IMR-90 (cell line): Measurements from ENCODE around the gene C12orf56. TPM values are rescaled to one million over a fixed set of nuclear protein-coding genes. Genes with fewer than 3 reads are reported as not detected.

Experiments
- ATAC-seq: fragments of 200-7000 bp; cut with Tn5 transposase; 2 replicates; pipeline ENCODE4 v1.9.1; 2020; ENCODE audit warnings: low read depth, mild to moderate bottlenecking, moderate library complexity
- BruUV-seq: library from RNA; stranded (reverse); fragments of 400-500 nt; replicated peaks from 2 replicates; lab custom pipeline; 2021; lab: Mats Ljungman, UMichigan
- CTCF ChIA-PET: fragments of 300-600 bp; formaldehyde crosslinking; extraction: SDS; loops from one replicate; lab custom pipeline; 2021; ENCODE audit warnings: antibody characterized with exemption; lab: Yijun Ruan, JAX
- POLR2A ChIA-PET: fragments of 300-600 bp; sonication (Branson Sonifier 250); formaldehyde crosslinking; loops from one replicate; lab custom pipeline; 2022; ENCODE audit warnings: antibody characterized with exemption; ENCODE audit not compliant: unreplicated experiment; lab: Charles Lee
- DNase-seq: peaks from one replicate; pipeline ENCODE4 v3.0.0; 2013
- H2AFZ ChIP-seq: replicated peaks from 2 replicates; pipeline ENCODE3; 2013; ENCODE audit warnings: low read length, mild to moderate bottlenecking; ENCODE audit not compliant: poor library complexity
- H2AK5ac ChIP-seq: 2 replicates; pipeline ENCODE4 v1.6.1; 2013; ENCODE audit warnings: low read depth, low read length, inconsistent platforms
- H2AK9ac ChIP-seq: replicated peaks from 2 replicates; pipeline ENCODE3; 2013; ENCODE audit warnings: mild to moderate bottlenecking, low read depth, low read length, moderate library complexity; ENCODE audit not compliant: poor library complexity
- H2BK120ac ChIP-seq: 2 replicates; pipeline ENCODE4 v1.6.1; 2013; ENCODE audit warnings: low read depth, low read length, inconsistent platforms
- H2BK15ac ChIP-seq: 3 replicates; pipeline ENCODE4 v1.6.1; 2013; ENCODE audit warnings: low read depth, low read length, inconsistent platforms
- H2BK20ac ChIP-seq: 2 replicates; pipeline ENCODE4 v1.6.1; 2013; ENCODE audit warnings: low read depth, mild to moderate bottlenecking, inconsistent platforms, low read length, moderate library complexity
- H2BK5ac ChIP-seq: 2 replicates; pipeline ENCODE4 v1.6.1; 2013; ENCODE audit warnings: mild to moderate bottlenecking, low read depth, low read length, inconsistent platforms; ENCODE audit not compliant: poor library complexity, severe bottlenecking
- H3K14ac ChIP-seq: replicated peaks from 2 replicates; pipeline ENCODE4 v1.6.1; 2013; ENCODE audit warnings: low read depth, low read length, inconsistent platforms
- H3K18ac ChIP-seq: 2 replicates; pipeline ENCODE4 v1.6.1; 2013; ENCODE audit warnings: low read depth, low read length, control low read depth
- H3K23ac ChIP-seq: 2 replicates; pipeline ENCODE4 v1.6.1; 2013; ENCODE audit warnings: low read depth, low read length, inconsistent platforms
- H3K27ac ChIP-seq: 2 replicates; pipeline ENCODE4 v1.5.1; 2013; ENCODE audit warnings: mild to moderate bottlenecking, control low read depth, low read length; ENCODE audit not compliant: insufficient read depth
- H3K27me3 ChIP-seq: 2 replicates; pipeline ENCODE4 v1.6.1; 2013; ENCODE audit warnings: low read length; ENCODE audit not compliant: control insufficient read depth, insufficient read depth
- H3K36me3 ChIP-seq: 2 replicates; pipeline ENCODE4 v1.6.1; 2013; ENCODE audit warnings: low read length, mixed read lengths; ENCODE audit not compliant: control insufficient read depth, insufficient read depth
- H3K4ac ChIP-seq: 2 replicates; pipeline ENCODE4 v1.6.1; 2013; ENCODE audit warnings: low read depth, low read length, inconsistent platforms
- H3K4me1 ChIP-seq: 2 replicates; pipeline ENCODE4 v1.6.1; 2013; ENCODE audit warnings: low read length, mixed read lengths; ENCODE audit not compliant: control insufficient read depth, insufficient read depth
- H3K4me2 ChIP-seq: 2 replicates; pipeline ENCODE4 v1.6.1; 2013; ENCODE audit warnings: low read depth, mild to moderate bottlenecking, control low read depth, low read length, moderate library complexity
- H3K4me3 ChIP-seq: 2 replicates; pipeline ENCODE4 v1.5.1; 2013; ENCODE audit warnings: low read depth, mild to moderate bottlenecking, control low read depth, low read length, moderate library complexity; ENCODE audit not compliant: insufficient read depth
- H3K56ac ChIP-seq: 2 replicates; pipeline ENCODE4 v1.6.1; 2013; ENCODE audit warnings: low read length, inconsistent platforms; ENCODE audit not compliant: insufficient read depth; ENCODE audit errors: extremely low read depth
- H3K79me1 ChIP-seq, 2 experiments: 2 replicates each; pipeline ENCODE4 v1.6.1; 2013; ENCODE audit warnings: low read length in 2 of 2, inconsistent platforms in 1 of 2, low read depth in 1 of 2
- H3K9ac ChIP-seq: 2 replicates; pipeline ENCODE4 v1.6.1; 2013; ENCODE audit warnings: low read depth, low read length, control low read depth
- H3K9me1 ChIP-seq: 2 replicates; pipeline ENCODE4 v1.6.1; 2013; ENCODE audit warnings: low read length, inconsistent platforms; ENCODE audit not compliant: insufficient read depth
- H3K9me3 ChIP-seq: 2 replicates; pipeline ENCODE4 v1.6.1; 2013; ENCODE audit warnings: low read length; ENCODE audit not compliant: control insufficient read depth, insufficient read depth
- H4K20me1 ChIP-seq: 2 replicates; pipeline ENCODE4 v1.6.1; 2013; ENCODE audit warnings: low read length, inconsistent platforms; ENCODE audit not compliant: insufficient read depth
- H4K5ac ChIP-seq: 2 replicates; pipeline ENCODE4 v1.6.1; 2013; ENCODE audit warnings: mild to moderate bottlenecking, low read depth, low read length, control low read depth
- H4K8ac ChIP-seq, 2 experiments: 2 replicates each; pipeline ENCODE4 v1.6.1; 2013; ENCODE audit warnings: low read depth in 2 of 2, low read length in 2 of 2, control low read depth in 1 of 2, inconsistent platforms in 1 of 2
- H4K91ac ChIP-seq: 2 replicates; pipeline ENCODE4 v1.6.1; 2013; ENCODE audit warnings: low read depth, low read length, inconsistent platforms; ENCODE audit not compliant: insufficient read depth
- CEBPB ChIP-seq: IDR thresholded peaks from 2 replicates; pipeline ENCODE4 v1.6.1; 2012; ENCODE audit warnings: low read depth, low read length, improper control_type of control experiment
- CHD1 ChIP-seq: IDR thresholded peaks from 2 replicates; pipeline ENCODE4 v1.6.1; 2012; ENCODE audit warnings: low read depth, low read length, improper control_type of control experiment
- FOS ChIP-seq: fragments of 150-350 bp; IDR thresholded peaks from 2 replicates; pipeline ENCODE4 v1.6.1; 2016; ENCODE audit warnings: low read depth, low read length
- MXI1 ChIP-seq: IDR thresholded peaks from 2 replicates; pipeline ENCODE4 v1.6.1; 2012; ENCODE audit warnings: low read depth, mild to moderate bottlenecking, low read length, moderate library complexity, borderline replicate concordance
- NFE2L2 ChIP-seq: fragments of 150-350 bp; IDR thresholded peaks from 2 replicates; pipeline ENCODE4 v1.6.1; 2016; ENCODE audit warnings: low read depth, mild to moderate bottlenecking, low read length
- POLR2A ChIP-seq: IDR thresholded peaks from 2 replicates; pipeline ENCODE4 v1.6.1; 2012; ENCODE audit warnings: mild to moderate bottlenecking, low read depth, low read length
- RAD21 ChIP-seq: IDR thresholded peaks from 2 replicates; pipeline ENCODE4 v1.6.1; 2012; ENCODE audit warnings: low read length, improper control_type of control experiment
- RFX5 ChIP-seq: IDR thresholded peaks from 2 replicates; pipeline ENCODE4 v1.8.0; 2012; ENCODE audit warnings: low read depth, mild to moderate bottlenecking, low read length, moderate library complexity
- WGBS, 2 experiments: methylation state at CpG; one replicate each; pipeline versions ENCODE4 v1.1.5 to v1.1.7; 2013; ENCODE audit warnings: missing lambda C conversion rate in 2 of 2; ENCODE audit not compliant: insufficient read length in 1 of 2; ENCODE audit errors: extremely low coverage in 2 of 2; 5-methylcytosine and 5-hydroxymethylcytosine counted together
- dilution Hi-C: fragments of 300-500 bp; cut with HindIII; formaldehyde crosslinking; loops from one replicate; pipeline ENCODE4 v1.14.3; 2018; ENCODE audit warnings: low sequenced_read_pairs; ENCODE audit not compliant: unreplicated experiment
- in situ Hi-C: fragments of 300-500 bp; cut with MboI; formaldehyde crosslinking; loops from 3 replicates; pipeline ENCODE4 v1.14.3; 2019; ENCODE audit warnings: low sequenced_read_pairs, inconsistent platforms, mixed read lengths
- intact Hi-C: fragments of 100-400 bp; cut with micrococcal nuclease; formaldehyde crosslinking; loops from 2 replicates; pipeline ENCODE4 v1.10.0; 2022
- polyA plus RNA-seq, 3 experiments: library from polyadenylated mRNA; depleted of rRNA; stranded (reverse); fragments of >200 nt; gene quantifications; 2 replicates each; pipeline ENCODE4 v1.2.3, GENCODE V29; 2012; ENCODE audit warnings: low replicate concordance in 1 of 3
- total RNA-seq: library from RNA; depleted of rRNA; stranded (reverse); fragments of >200 nt; gene quantifications from 2 replicates; pipeline ENCODE4 v1.2.3, GENCODE V29; 2012
- TF ChIP-seq, protein P1 (sequence below): fragments of 150-350 bp; IDR thresholded peaks from 2 replicates; pipeline ENCODE4 v1.6.1; 2017; ENCODE audit warnings: mild to moderate bottlenecking, antibody characterized with exemption, low read length, low read depth

C12orf56 gene
- total and polyA plus RNA-seq, 2 of the 4 experiments (the other 2 are of a cell fraction), result 0.09 TPM; not detected in 1

DNA sequence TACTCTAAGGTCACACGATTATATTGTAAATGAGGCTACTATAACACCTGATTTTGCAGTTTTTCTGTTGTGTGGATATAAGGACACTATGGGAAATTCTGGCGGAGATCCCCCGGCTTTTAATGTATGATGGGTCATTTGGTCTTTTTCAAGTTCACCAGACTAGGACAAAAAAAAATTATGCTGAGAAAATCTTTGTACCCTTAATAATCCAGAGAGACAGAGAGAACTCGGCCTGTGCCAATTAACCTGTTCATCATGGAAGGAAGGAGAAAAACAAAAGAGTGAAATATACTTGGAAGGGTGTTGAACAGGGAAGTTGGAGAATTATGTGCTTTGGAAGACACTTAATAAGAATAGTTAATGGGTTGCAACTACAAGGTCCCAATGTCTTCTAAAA, 106.3 kb downstream of the C12orf56 start:
- ATAC-seq, result no peak
- ChIA-PET POLR2A (no interaction called here), CTCF (no interaction called here)
- DNase-seq, result no peak
- no CpG with 5 or more reads among the region's 4 CpGs for WGBS, 2 experiments
- TF ChIP-seq NFE2L2 (no peak), RFX5 (no peak), MXI1 (no peak), CHD1 (no peak), CEBPB (no peak), RAD21 (no peak), FOS (no peak), POLR2A (no peak)
- TF ChIP-seq, protein P1, sequence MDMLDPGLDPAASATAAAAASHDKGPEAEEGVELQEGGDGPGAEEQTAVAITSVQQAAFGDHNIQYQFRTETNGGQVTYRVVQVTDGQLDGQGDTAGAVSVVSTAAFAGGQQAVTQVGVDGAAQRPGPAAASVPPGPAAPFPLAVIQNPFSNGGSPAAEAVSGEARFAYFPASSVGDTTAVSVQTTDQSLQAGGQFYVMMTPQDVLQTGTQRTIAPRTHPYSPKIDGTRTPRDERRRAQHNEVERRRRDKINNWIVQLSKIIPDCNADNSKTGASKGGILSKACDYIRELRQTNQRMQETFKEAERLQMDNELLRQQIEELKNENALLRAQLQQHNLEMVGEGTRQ, result no peak
- no peak overlapping the region for H2BK20ac ChIP-seq
- no peak overlapping the region for H3K14ac ChIP-seq
- no peak overlapping the region for H4K91ac ChIP-seq
- no peak overlapping the region for H2BK120ac ChIP-seq
- no peak overlapping the region for H3K4me2 ChIP-seq
- peaks cover 3% of the 10 kb centered on the region; the same call in 1 of the 2 replicates for H3K27me3 ChIP-seq
- no peak overlapping the region for H2BK5ac ChIP-seq
- no peaks in the 10 kb centered on the region for H3K4me1 ChIP-seq
- H4K8ac ChIP-seq, result no peak overlapping the region
- intact Hi-C loops, result no loop called here
- H3K23ac ChIP-seq, result no peak overlapping the region
- no peak overlapping the region for H3K18ac ChIP-seq
- H2AK5ac ChIP-seq, result no peak overlapping the region
- H3K9ac ChIP-seq, result no peak overlapping the region
- H3K4me3 ChIP-seq, result no peak overlapping the region
- no peak overlapping the region for H3K4ac ChIP-seq
- in situ Hi-C loops, result no loop called here
- no peaks in the 10 kb centered on the region for H3K9me3 ChIP-seq
- H2AK9ac ChIP-seq, result no peak overlapping the region
- no peaks in the 10 kb centered on the region for H4K20me1 ChIP-seq
- no peak overlapping the region for H4K5ac ChIP-seq
- BruUV-seq, result no TSS peak
- H3K36me3 ChIP-seq, result no peaks in the 10 kb centered on the region
- no peak overlapping the region for H3K56ac ChIP-seq
- no peak overlapping the region for H3K27ac ChIP-seq
- no peaks in the 10 kb centered on the region for H3K79me1 ChIP-seq
- no peak overlapping the region for H2BK15ac ChIP-seq
- no peak overlapping the region for H2AFZ ChIP-seq
- H3K9me1 ChIP-seq, result no peaks in the 10 kb centered on the region
- dilution Hi-C loops, result no loop called here
